HL-60 (cell line): ENCODE results near the gene ZBED4.

ENCODE experiments used
- DNase-seq, 2 experiments: peaks; one replicate each; pipeline ENCODE4 v3.0.0-alpha.2; 2010 to 2020; ENCODE audit warnings: low read depth in 1 of 2, low spot score in 1 of 2
- H3K27ac ChIP-seq: fragments of 250-450 bp; sonication (Bioruptor Pico); replicated peaks from 2 replicates; pipeline ENCODE4 v1.5.1; 2020; ENCODE audit warnings: mild to moderate bottlenecking, moderate library complexity
- H3K27me3 ChIP-seq: fragments of 250-450 bp; sonication (Bioruptor Pico); 2 replicates; pipeline ENCODE4 v1.5.1; 2021; ENCODE audit warnings: mild to moderate bottlenecking, moderate library complexity; ENCODE audit not compliant: insufficient read depth, poor library complexity, severe bottlenecking
- H3K4me3 ChIP-seq: replicated peaks from 2 replicates; pipeline ENCODE4 v1.5.1; 2011; ENCODE audit warnings: mild to moderate bottlenecking, control low read depth, low read length; ENCODE audit not compliant: insufficient read depth
- GABPA ChIP-seq: IDR thresholded peaks from 2 replicates; pipeline ENCODE4 v1.6.1; 2012; ENCODE audit warnings: low read depth
- POLR2AphosphoS5 ChIP-seq: IDR thresholded peaks from 2 replicates; pipeline ENCODE4 v1.6.1; 2012; ENCODE audit warnings: low read depth
- SPI1 ChIP-seq: IDR thresholded peaks from 2 replicates; pipeline ENCODE4 v1.6.1; 2012; ENCODE audit warnings: low read depth, mild to moderate bottlenecking, borderline replicate concordance
- TF ChIP-seq, protein P1 (sequence below): IDR thresholded peaks from 2 replicates; pipeline ENCODE4 v1.6.1; 2012; ENCODE audit warnings: low read depth; ENCODE audit not compliant: insufficient replicate concordance
- TF ChIP-seq, protein P2 (sequence below): IDR thresholded peaks from one replicate; pipeline ENCODE4 v1.5.1; 2011; ENCODE audit warnings: low read length, control low read depth, inconsistent platforms; ENCODE audit not compliant: insufficient read depth

The ZBED4 gene

DNA sequence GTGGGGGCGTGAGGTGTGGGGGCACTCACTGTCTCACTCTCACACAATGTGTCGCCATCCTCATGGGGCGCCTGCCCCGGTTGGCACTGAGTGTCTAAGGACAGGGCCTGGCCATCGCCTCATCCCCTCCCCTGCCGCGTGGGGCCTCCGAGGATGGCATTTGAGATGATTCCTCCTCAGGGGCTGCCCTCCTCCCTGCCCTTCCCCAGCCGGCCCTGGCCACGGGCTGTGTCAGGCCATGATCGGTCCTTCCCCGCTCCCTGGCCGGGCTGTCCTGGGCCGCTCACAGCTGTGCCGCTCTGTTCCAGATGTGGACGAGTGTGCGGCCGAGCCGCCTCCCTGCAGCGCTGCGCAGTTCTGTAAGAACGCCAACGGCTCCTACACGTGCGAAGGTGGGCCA is 69.3 kb downstream of the ZBED4 start:
- Histone ChIP-seq H3K27me3 (no peaks in the 10 kb centered on the region), H3K27ac (peak overlapping the region; percentile 74), H3K4me3 (no peak overlapping the region)
- DNase-seq, result no peak
- TF ChIP-seq, protein P1, sequence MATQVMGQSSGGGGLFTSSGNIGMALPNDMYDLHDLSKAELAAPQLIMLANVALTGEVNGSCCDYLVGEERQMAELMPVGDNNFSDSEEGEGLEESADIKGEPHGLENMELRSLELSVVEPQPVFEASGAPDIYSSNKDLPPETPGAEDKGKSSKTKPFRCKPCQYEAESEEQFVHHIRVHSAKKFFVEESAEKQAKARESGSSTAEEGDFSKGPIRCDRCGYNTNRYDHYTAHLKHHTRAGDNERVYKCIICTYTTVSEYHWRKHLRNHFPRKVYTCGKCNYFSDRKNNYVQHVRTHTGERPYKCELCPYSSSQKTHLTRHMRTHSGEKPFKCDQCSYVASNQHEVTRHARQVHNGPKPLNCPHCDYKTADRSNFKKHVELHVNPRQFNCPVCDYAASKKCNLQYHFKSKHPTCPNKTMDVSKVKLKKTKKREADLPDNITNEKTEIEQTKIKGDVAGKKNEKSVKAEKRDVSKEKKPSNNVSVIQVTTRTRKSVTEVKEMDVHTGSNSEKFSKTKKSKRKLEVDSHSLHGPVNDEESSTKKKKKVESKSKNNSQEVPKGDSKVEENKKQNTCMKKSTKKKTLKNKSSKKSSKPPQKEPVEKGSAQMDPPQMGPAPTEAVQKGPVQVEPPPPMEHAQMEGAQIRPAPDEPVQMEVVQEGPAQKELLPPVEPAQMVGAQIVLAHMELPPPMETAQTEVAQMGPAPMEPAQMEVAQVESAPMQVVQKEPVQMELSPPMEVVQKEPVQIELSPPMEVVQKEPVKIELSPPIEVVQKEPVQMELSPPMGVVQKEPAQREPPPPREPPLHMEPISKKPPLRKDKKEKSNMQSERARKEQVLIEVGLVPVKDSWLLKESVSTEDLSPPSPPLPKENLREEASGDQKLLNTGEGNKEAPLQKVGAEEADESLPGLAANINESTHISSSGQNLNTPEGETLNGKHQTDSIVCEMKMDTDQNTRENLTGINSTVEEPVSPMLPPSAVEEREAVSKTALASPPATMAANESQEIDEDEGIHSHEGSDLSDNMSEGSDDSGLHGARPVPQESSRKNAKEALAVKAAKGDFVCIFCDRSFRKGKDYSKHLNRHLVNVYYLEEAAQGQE, result no peak
- TF ChIP-seq, protein P2, sequence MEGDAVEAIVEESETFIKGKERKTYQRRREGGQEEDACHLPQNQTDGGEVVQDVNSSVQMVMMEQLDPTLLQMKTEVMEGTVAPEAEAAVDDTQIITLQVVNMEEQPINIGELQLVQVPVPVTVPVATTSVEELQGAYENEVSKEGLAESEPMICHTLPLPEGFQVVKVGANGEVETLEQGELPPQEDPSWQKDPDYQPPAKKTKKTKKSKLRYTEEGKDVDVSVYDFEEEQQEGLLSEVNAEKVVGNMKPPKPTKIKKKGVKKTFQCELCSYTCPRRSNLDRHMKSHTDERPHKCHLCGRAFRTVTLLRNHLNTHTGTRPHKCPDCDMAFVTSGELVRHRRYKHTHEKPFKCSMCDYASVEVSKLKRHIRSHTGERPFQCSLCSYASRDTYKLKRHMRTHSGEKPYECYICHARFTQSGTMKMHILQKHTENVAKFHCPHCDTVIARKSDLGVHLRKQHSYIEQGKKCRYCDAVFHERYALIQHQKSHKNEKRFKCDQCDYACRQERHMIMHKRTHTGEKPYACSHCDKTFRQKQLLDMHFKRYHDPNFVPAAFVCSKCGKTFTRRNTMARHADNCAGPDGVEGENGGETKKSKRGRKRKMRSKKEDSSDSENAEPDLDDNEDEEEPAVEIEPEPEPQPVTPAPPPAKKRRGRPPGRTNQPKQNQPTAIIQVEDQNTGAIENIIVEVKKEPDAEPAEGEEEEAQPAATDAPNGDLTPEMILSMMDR, result no peak
- TF ChIP-seq SPI1 (no peak), GABPA (no peak), POLR2AphosphoS5 (no peak)

DNA sequence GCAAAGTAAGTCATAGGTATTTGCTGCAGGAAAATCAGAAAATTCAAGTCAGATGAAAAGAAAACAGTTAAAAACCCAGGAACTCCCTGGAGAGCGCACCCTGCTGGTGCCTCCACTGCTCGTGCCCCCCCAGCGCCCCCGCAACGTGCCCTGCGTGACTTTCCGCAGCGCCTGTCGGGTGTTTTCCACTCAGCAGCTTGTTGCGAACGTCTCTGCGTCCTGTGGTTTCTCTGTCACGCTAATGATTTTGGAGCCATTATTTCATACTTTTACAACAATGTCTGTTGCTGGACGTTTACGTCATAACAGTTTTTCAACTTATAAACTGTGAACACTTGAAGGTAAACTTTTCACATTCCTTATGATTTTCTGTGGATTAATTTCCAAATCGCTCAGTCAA is 69.8 kb downstream of the ZBED4 start:
- peak overlapping the region; percentile 74 for H3K27ac ChIP-seq
- peak in 1 of 2 experiments; percentile 87 for DNase-seq
- TF ChIP-seq, protein P1, result no peak
- TF ChIP-seq POLR2AphosphoS5, result 0 out of 2 replicates have a peak, but pooled peaks have one; percentile 27
- TF ChIP-seq, protein P2, result no peak
- no peaks in the 10 kb centered on the region for H3K27me3 ChIP-seq
- no peak overlapping the region for H3K4me3 ChIP-seq

DNA sequence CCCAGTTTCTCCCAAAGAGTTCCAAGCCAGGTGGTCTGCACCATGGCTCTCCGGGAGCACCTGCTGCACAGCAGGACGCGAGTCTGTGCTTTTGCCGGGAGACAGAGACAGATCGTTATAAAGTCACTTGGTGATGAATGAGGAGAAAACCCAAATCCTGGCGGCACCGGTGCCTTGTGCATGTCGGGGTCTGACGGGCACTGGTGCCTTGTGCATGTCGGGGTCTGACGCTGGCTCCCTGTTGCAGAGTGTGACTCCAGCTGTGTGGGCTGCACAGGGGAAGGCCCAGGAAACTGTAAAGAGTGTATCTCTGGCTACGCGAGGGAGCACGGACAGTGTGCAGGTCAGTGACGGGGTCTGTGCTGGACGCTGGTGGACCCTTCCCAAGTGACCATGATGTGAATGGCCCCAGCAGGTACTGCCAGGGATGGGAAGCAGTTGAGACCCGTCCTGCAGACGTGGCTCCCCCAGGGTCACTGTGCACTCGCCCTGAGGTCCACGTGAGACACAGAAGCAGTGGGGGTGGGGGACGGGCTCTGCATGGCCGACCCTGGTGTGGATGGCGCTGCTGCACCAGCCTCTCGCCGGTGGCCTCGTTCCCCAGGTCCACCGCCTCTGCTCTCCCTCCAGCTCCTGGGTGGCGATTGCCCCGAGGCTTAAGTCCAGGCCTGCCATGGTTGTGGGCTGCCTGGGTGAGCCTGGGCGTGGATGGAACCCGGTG is 70.6 kb downstream of the ZBED4 start:
- no peak for TF ChIP-seq GABPA
- no peak for TF ChIP-seq SPI1
- no peak for TF ChIP-seq POLR2AphosphoS5
- TF ChIP-seq, protein P2, result no peak
- TF ChIP-seq, protein P1, result no peak
- no peak for DNase-seq
- no peaks in the 10 kb centered on the region for H3K27me3 ChIP-seq
- H3K4me3 ChIP-seq, result no peak overlapping the region
- peak overlapping the region; percentile 74 for H3K27ac ChIP-seq
